Frontal cortex (tissue), 4 donors: Measurements from ENCODE around the gene PDE10A. TPM values are rescaled to one million over a fixed set of nuclear protein-coding genes. Genes with fewer than 3 reads are reported as not detected.
"Not testable (repeated sequence)": the region's sequence is repeated elsewhere in the genome, so short reads cannot be mapped to it uniquely, and the experiment has no call there.

Source experiments
- DNase-seq, 2 donors: peaks; one replicate each; pipeline ENCODE4 v3.0.0; 2012; ENCODE audit warnings: low spot score in 2 of 2
- FAIRE-seq: peaks from 2 replicates; lab custom pipeline; 2012; peaks lifted over from hg19 to GRCh38; lab: Jason Lieb, UNC
- total RNA-seq: library from RNA; depleted of rRNA; stranded (reverse); fragments of >200 nt; gene quantifications from one replicate; pipeline ENCODE4 v1.2.3, GENCODE V29; 2014
- donor health status: control.
- donor health status: control.
- donor health status: control.

The PDE10A gene
- total RNA-seq, 1 donor from 2014 or later, result 126 TPM

GRCh38 chr6:165568326-165568725 is 94.7 kb downstream of the PDE10A start:
- no peak for DNase-seq
- no peak for FAIRE-seq

DNA sequence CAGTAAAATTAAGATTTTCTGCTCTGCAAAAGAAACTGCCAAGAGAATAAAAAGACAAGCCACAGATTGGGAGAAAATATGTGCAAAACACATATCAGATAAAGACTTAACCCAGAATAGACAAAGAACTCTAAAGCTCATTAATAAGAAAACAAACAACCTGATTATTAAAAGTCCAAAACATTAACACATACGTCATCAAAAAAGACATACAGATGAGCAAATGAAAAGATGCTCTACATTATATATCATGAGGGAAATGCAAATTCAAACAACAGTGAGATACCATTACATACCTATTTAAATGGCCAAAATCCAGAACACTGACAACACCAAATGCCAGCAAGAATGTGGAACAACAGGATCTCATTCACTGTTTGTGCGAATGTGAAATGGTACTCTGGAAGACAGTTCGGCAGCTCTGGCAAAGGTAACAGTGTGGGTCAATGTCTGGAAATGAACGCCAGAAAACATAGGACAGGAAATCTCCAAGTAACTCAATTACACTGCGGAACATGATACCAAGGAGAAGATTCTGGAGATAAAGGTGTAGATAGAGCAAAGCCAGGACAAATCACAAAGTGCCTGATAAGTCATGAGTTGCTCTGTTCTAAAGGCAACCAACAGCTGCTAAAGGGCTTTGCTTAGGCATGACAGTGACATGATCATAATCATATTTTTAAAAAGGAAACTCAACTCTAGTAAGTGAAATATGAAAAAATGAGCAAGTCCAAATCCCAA is 96.8 kb downstream of the PDE10A start:
- DNase-seq, result no peak
- FAIRE-seq, result no peak

DNA sequence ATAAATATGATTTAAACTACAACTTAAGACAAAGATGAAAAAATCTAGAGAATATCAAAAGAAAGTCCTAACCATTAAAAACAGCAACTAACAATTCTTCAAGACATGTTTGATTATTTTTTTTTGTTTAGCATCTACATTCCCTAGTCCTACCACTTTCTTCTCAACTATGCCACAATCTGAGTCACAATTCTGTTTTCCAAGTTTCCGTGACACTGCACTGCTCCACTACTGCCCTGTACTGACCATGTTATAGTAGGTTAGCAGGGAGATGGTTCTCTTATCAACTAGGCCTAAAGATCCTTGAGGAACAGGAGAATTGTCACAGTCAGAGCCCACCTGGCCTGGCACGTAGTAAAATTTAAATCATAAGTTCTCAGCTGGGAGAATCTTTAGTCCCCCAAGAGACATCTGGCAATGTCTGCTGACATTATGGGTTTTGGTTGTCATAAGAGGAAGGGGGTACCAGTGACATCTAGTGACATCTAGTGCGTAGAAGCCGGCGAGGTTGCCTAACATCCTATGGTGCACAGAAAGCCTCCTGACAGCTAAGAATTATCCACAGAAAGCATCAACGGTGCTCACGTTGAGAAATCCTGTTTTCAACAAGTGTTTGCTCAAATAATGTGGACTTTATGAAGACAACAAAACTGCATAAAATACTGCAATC is 100.5 kb downstream of the PDE10A start:
- DNase-seq (no peak), FAIRE-seq (no peak)

DNA sequence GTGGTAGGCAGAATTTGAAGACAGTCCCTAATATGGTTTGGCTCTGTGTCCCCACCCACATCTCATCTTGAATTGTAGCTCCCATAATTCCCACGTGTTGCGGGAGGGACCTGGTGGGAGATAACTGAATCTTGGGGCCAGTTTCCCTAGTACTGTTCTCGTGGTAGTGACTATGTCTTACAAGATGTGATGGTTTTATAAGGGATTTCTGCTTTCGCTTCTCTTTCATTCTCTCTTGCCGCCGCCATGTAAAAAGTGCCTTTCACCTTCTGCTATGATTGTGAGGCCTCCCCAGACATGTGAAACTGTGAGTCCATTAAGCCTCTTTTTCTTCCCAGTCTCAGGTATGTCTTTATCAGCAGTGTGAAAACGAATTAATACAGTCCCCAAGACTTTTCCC is 103.4 kb downstream of the PDE10A start:
- FAIRE-seq, result no peak
- no peak for DNase-seq

- not testable (repeated sequence) for FAIRE-seq
Measured at GRCh38 chr6:165558097-165558496, 104.9 kb downstream of the PDE10A start.

DNA sequence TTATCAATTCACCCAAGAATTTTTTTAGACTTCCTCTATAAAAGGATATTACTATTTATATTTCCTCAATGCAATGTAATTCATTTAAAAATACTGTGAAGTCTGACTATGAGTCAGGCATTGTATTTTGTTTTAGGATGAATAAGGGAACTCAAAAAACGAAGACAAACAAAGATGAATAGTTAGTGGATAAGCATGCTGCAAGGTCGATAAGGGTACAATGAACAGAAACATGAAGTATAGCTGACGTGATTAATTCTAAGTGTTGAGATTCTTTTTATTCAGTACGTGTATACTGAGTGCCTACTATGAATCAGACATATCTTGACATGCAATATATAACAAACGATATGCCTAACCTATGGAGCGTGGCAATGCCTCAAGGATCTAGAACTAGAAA is 105.4 kb downstream of the PDE10A start:
- peak; percentile 3 for FAIRE-seq
- no peak for DNase-seq

More at GRCh38 chr6:165558097-165558496, 104.9 kb downstream of the PDE10A start:
- not testable (repeated sequence) for DNase-seq

DNA sequence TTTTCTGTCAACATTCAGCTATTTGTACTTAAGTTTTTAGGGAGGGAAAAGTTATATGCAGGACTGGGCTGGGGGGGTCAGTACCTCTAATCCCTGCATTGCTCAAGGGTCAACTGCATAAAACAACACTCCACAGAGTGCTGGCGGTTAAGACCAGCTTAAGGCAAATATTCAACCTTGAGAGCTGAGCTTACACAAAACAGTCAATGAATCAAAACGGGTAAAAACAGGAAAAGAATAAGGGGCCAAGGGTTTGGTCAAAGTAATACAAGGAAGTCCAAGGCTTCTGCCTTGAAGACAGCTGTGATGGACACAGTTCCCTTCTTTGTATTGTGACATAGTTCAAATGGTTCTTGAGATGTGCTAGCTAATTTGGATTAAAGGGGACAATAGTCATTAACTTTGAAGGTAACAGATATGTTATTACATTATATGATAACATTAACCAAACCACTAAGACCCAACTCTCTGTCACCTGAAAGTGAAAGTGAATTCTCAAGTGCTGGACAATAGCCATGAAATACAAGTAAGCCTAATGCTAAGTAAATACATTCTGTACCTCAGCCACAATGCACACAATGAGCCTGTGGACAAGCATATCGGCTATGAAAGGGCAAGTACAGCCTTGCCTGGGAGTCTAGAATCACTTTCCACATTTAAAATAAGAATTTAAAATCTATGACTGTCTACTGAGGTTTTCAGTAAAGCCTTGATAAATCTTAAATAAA is 106.8 kb downstream of the PDE10A start:
- DNase-seq, result no peak
- FAIRE-seq, result no peak

DNA sequence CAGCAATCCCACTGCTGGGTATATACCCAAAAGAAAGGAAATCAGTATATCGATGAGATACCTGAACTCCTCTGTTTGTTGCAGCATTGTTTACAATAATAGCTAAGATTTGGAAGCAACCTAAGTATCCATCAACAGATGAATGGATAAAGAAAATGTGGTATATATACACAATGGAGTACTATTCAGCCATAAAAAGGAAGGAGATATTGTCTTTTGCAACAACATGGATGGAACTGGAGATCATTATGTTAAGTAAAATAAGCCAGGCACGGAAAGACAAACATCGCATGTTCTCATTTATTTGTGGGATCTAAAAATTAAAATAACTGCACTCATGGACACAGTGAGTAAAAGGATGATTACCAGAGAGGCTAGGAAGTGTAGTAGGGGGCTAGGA is 108.4 kb downstream of the PDE10A start:
- not testable (repeated sequence) for DNase-seq, FAIRE-seq

DNA sequence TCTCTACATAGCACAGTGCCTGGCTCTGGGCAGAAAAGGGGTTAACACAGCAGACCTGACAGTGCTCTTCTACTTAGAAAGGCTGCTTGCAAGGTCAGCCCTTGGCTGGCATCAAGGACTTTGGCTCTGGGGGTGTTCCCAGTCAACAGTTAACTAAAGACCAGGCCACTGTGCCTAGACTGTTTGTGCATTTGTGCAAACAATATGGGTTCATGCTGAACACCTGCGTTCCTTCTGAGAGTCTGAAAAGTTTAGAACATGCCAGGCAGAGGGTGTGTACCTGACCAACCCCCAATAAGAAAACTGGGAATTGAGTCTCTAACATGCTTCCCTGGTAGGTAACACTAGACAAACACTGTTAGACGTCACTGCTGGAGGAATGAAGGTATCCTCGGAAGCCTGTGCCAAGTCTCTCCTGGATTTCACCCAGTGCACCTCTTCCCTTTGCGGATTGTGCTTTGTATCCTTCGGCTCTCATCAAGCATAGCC is 110.7 kb downstream of the PDE10A start:
- no peak for DNase-seq

GRCh38 chr6:165551828-165552227 is 111.2 kb downstream of the PDE10A start:
- no peak for DNase-seq
- FAIRE-seq, result no peak

More for the DNA sequence above, 110.7 kb downstream of the PDE10A start:
- FAIRE-seq, result no peak

DNA sequence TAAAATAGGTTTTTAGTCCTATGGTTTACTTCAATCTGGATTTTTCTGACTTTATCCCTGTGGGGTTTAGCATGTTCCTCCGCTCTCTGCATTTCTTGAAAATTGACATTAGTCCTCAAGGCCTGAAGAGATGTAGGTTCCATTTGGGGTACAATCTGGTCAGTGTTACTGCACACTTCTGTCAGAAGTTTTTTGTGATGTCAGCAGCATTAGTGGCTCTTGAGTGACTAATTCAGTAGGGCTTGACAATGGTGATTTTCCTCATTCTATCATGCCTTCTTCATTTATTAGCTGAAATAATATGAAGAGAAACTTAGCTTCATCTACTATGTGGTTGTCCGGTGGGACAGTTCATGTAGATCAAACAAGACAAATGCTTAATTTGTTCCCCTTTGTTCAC is 114.6 kb downstream of the PDE10A start:
- DNase-seq, result no peak
- FAIRE-seq, result no peak

- FAIRE-seq, result no peak
- no peak for DNase-seq
Measured at GRCh38 chr6:165545806-165546205, 117.2 kb downstream of the PDE10A start.

DNA sequence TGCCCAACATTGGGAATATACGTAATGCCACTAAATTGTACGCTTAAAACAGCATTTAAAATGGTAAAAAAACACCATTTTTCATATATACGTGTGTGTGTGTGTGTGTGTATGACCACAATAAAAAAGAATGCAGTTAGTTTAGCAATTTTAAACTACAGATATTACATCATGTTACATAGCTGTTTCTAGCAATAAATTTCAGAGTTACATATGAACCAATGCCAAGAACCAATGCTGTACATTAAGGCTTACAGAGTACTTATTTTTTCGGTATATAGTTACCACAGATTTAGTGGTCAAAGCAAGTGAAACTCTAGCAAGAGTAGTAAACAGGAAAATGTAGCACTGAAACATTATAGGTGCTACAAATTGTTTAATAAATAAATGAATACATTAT is 119.3 kb downstream of the PDE10A start:
- FAIRE-seq, result no peak
- DNase-seq, result no peak

DNA sequence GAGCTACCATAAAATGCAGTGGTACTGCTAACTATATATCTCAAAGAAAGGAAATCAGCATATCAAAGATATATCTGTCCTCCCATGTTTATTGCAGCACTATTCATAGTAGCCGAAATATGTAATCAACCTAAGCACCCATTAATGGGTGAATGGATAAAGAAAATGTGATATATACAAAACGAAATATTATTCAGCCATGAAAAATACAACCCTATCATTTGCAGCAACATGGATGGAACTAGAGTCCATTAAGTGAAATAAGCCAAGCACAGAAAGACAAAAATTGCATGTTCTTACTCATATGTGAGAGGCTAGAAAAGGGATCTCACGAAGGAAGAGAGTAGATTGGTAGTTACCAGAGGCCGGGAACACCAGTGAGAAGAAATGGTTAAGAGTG is 126.1 kb downstream of the PDE10A start:
- DNase-seq, result no peak
- FAIRE-seq, result no peak

DNA sequence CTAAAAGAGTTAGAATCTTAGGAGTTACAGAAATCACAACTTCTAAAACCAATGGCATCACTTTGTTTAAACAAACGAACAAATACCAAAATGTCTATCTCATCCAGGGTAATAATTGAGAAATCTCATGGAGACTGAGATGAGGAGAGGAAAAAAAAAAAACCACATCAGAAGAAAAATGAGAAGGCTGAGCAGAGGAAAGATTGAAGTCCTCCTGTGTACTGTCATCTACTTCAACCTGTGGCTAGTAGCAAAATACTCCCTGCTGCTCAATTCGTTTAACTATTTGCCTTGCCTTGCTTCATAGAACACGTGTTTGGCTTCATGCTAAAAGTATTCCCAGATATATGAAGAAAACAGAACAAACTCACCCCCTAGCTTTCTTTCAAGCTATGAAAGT is 143.7 kb downstream of the PDE10A start:
- FAIRE-seq (no peak), DNase-seq (no peak)

GRCh38 chr6:165515963-165516624 is 146.9 kb downstream of the PDE10A start:
- DNase-seq, result no peak

GRCh38 chr6:165514621-165515020 is 148.4 kb downstream of the PDE10A start:
- DNase-seq, result no peak
- FAIRE-seq, result no peak

More at GRCh38 chr6:165515963-165516624, 146.9 kb downstream of the PDE10A start:
- FAIRE-seq, result no peak

DNA sequence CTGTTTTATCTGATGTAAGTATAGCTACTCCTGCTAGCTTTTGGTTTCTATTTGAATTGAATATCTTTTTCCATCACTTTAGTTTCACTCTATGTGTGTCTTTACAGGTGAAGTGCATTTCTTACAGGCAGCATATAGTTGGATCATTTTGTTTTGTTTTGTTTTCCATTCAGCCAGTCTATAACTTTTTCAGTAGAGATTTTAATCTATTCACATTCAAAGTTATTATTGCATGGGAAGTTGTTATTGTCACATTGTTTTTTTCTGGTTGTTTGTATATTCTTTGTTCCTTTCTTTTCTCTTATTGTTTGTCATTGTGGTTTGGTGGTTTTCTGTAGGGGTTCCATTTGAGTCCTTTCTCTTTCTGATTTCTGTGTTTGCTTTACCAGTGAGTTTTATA is 151.2 kb downstream of the PDE10A start:
- no peak for DNase-seq
- no peak for FAIRE-seq

DNA sequence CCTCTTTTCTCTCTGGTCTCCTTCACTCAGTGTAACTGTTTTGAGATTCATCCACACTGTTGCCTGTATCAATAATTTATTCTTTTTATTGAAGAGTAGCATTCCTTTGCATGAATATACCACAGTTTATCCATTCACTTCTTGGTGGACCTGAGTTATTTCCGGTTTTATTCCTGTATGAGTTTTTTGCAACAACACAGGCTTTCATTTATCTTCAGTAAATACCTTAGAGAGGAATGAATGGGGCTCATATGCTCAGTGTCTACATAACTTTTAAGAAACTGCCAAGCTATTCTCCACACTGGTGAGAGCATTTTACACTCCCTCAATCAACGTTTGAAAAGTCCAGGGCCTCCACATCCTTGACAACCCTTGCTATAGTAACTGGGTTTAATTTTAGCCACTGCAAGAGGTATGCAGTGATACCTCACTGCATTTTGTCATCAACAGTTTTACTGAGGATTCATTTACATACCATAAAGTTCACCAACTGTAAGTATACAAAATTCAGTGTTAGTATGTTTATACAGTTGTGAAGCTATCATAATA is 154.6 kb downstream of the PDE10A start:
- DNase-seq (no peak), FAIRE-seq (no peak)

DNA sequence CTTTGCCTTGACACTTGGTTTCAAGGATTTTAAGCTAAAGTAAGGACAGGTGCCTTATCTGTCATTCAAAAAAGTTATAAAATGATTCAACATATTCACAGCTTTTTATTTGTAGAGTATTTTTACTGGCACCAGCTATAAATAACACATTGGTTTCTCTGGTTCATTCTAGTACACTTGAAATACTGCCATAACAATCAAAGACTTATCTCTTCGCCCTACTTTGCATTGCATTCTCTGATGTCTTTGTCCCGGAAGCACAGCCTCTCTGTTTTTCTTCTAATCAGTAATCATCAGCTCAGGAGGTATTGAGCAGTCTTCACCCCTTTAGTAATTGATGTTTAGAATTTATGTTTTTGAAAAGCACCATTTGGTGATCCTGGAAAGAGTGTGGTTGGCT is 156.4 kb downstream of the PDE10A start:
- FAIRE-seq (no peak), DNase-seq (no peak)
